Ascending aorta (tissue), 2 donors: ENCODE data around the gene FBXO7. TPM values are rescaled to one million over a fixed set of nuclear protein-coding genes. Genes with fewer than 3 reads are reported as not detected.

ENCODE experiments used
- DNase-seq, 2 donors: peaks; one replicate each; pipeline ENCODE4 v3.0.0-alpha.2; 2019; ENCODE audit warnings: low spot score in 2 of 2
- H3K27ac ChIP-seq, 2 donors: fragments of 200-600 bp; sonication (generic); one replicate each; pipeline ENCODE4 v1.5.1; 2016 to 2017; ENCODE audit warnings: mild to moderate bottlenecking in 1 of 2
- H3K27me3 ChIP-seq: fragments of 200-600 bp; sonication (generic); one replicate; pipeline ENCODE4 v1.5.1; 2017
- H3K36me3 ChIP-seq, 2 donors: fragments of 200-600 bp; sonication (generic); one replicate each; pipeline ENCODE4 v1.5.1; 2016
- H3K4me1 ChIP-seq, 2 donors: fragments of 200-600 bp; sonication (generic); one replicate each; pipeline ENCODE4 v1.5.1; 2016 to 2017; ENCODE audit warnings: mild to moderate bottlenecking in 1 of 2
- H3K4me3 ChIP-seq, 2 donors: fragments of 200-600 bp; sonication (generic); one replicate each; pipeline ENCODE4 v1.5.1; 2016 to 2017; ENCODE audit warnings: mild to moderate bottlenecking in 1 of 2
- H3K9me3 ChIP-seq, 2 donors: fragments of 200-600 bp; sonication (generic); one replicate each; pipeline ENCODE4 v1.5.1; 2016
- intact Hi-C: fragments of 100-400 bp; cut with DNase I; formaldehyde crosslinking; loops from one replicate; pipeline ENCODE4 v1.15.1; 2023
- total RNA-seq: library from RNA; depleted of rRNA; stranded (reverse); fragments of >200 nt; gene quantifications from one replicate; pipeline ENCODE4 v1.1.0, GENCODE V29; 2016
- TF ChIP-seq, protein P1 (sequence below), 3 experiments: fragments of 200-600 bp in 2 of 3; fragments of 450-650 bp in 1 of 3; sonication (generic) in 2 of 3; IDR thresholded peaks; one replicate each; pipeline ENCODE4 v1.5.1; 2016 to 2019; ENCODE audit warnings: antibody characterized with exemption in 3 of 3, mild to moderate bottlenecking in 1 of 3, moderate library complexity in 1 of 3

Gene FBXO7
- total RNA-seq, 1 donor from 2014 or later: 47.0 TPM

DNA sequence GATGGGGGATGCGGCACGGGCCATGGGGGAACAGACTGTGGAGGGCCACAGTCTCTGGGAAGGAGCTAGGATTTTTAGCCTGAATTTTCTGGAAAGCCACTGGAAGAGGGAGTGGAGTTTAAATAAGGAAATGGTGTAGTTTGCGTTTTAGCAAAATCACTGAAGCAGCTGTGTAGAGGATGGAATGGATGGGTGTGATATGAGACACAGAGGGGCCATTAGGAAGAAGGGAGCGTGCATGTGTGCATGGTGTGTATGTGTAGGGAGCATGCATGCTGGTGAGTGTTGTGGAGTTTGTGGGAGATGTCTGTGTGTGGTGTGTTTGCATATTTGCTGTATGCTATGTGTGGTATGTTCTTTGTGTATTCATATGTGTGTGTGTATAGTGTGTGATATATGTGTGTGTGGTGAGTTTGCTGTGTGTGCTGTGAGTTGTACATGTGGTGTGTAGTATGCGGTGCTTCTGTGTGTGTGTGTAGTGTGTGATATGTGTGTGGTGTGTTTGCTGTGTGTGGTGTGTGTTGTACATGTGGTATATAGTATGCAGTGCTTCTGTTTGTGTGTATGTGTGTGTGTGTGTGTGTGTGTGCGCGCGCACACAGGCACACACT lies 67.6 kb downstream of the FBXO7 start:
- intact Hi-C loops: no loop called here
- DNase-seq: no peak
- Histone ChIP-seq H3K4me1 (no peaks in the 10 kb centered on the region), H3K27me3 (no peaks in the 10 kb centered on the region), H3K9me3 (no peaks in the 10 kb centered on the region), H3K4me3 (no peak overlapping the region), H3K36me3 (no peaks in the 10 kb centered on the region), H3K27ac (no peak overlapping the region)
- TF ChIP-seq, protein P1, sequence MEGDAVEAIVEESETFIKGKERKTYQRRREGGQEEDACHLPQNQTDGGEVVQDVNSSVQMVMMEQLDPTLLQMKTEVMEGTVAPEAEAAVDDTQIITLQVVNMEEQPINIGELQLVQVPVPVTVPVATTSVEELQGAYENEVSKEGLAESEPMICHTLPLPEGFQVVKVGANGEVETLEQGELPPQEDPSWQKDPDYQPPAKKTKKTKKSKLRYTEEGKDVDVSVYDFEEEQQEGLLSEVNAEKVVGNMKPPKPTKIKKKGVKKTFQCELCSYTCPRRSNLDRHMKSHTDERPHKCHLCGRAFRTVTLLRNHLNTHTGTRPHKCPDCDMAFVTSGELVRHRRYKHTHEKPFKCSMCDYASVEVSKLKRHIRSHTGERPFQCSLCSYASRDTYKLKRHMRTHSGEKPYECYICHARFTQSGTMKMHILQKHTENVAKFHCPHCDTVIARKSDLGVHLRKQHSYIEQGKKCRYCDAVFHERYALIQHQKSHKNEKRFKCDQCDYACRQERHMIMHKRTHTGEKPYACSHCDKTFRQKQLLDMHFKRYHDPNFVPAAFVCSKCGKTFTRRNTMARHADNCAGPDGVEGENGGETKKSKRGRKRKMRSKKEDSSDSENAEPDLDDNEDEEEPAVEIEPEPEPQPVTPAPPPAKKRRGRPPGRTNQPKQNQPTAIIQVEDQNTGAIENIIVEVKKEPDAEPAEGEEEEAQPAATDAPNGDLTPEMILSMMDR (IDR thresholded peaks at IDR 0.05): no peak

GRCh38 chr22:32542677-32543357 lies 68.2 kb downstream of the FBXO7 start:
- peak overlapping the region in 1 of 2 donors; percentile 1 for H3K27ac ChIP-seq
- TF ChIP-seq, protein P1 (IDR thresholded peaks at IDR 0.05): no peak
- H3K4me3 ChIP-seq: no peak overlapping the region
- DNase-seq: no peak
- H3K9me3 ChIP-seq: no peaks in the 10 kb centered on the region
- H3K27me3 ChIP-seq: no peaks in the 10 kb centered on the region
- no peaks in the 10 kb centered on the region for H3K4me1 ChIP-seq
- intact Hi-C loops: no loop called here
- H3K36me3 ChIP-seq: no peaks in the 10 kb centered on the region

DNA sequence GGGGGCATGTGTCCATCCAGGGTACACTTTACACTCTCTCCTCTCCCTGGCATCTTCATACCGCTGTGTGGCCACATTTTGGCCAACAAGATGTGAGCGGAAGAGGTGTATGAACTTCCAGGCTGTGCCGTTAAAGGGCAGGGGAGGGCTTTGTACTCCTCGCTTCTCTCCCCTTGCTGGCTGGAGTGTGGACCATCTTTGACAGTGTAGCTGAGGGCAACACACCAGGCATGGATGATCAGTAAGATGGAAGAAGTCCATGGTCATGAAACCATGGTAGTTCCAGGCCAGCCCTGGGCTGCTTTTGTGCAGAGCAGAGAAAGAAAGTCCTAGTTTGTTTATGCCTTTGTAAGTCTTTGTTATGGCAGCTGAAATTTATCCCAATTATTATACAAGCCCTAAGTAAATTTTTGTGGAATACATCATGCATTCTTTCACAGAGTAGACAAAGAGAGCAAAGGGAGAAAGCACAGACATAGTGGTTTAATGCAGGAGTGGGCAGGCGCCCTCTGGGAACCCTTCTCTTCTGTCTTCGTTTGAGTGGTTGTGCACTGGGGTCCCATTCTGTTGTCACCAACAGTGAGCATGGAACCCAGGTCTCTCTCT lies 70.4 kb downstream of the FBXO7 start:
- no peak overlapping the region for H3K4me3 ChIP-seq
- H3K9me3 ChIP-seq: no peaks in the 10 kb centered on the region
- H3K27ac ChIP-seq: no peak overlapping the region
- intact Hi-C loops: no loop called here
- no peaks in the 10 kb centered on the region for H3K27me3 ChIP-seq
- no peak for DNase-seq
- H3K36me3 ChIP-seq: no peaks in the 10 kb centered on the region
- no peaks in the 10 kb centered on the region for H3K4me1 ChIP-seq
- TF ChIP-seq, protein P1 (IDR thresholded peaks at IDR 0.05): no peak

GRCh38 chr22:32545801-32546200 lies 71.2 kb downstream of the FBXO7 start:
- TF ChIP-seq, protein P1 (IDR thresholded peaks at IDR 0.05): no peak
- Histone ChIP-seq H3K9me3 (no peaks in the 10 kb centered on the region), H3K4me1 (no peaks in the 10 kb centered on the region), H3K4me3 (no peak overlapping the region), H3K27ac (no peak overlapping the region), H3K27me3 (no peaks in the 10 kb centered on the region), H3K36me3 (no peaks in the 10 kb centered on the region)
- no peak for DNase-seq
- intact Hi-C loops: no loop called here

DNA sequence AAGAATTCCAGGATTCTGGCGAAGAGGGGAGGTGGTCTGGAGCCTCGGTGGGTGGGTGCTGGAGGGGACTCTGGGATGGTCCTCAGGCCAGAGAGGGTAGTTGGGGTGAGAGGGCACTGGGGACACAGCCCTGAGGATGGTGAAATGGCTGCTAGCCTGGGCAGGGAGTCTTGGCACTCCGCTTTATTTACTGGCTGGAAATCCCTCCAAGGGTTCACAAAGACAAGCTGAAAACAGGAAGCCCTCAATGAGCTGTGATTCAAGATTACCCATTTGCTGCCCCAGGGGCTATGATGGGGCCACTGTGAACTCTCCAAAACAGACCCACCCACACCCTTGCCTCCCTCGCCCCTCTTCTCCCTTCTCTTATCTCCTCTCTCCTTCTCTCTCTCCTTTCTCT lies 71.9 kb downstream of the FBXO7 start:
- intact Hi-C loops: no loop called here
- no peaks in the 10 kb centered on the region for H3K4me1 ChIP-seq
- TF ChIP-seq, protein P1 (IDR thresholded peaks at IDR 0.05): no peak
- no peaks in the 10 kb centered on the region for H3K9me3 ChIP-seq
- DNase-seq: no peak
- H3K4me3 ChIP-seq: no peak overlapping the region
- H3K27ac ChIP-seq: no peak overlapping the region
- H3K36me3 ChIP-seq: no peaks in the 10 kb centered on the region
- no peaks in the 10 kb centered on the region for H3K27me3 ChIP-seq
